Activated T-cell treated with anti-CD3 and anti-CD28 coated beads, Interleukin-2, amount 50 U/mL, for 24 hours (primary cell): ENCODE data around the gene EIF4G3.

Experiments
- DNase-seq: peaks from one replicate; pipeline ENCODE4 v3.0.0-alpha.2; 2020
- H3K27ac Mint-ChIP-seq: 2 replicates; pipeline ENCODE4 v1.8.0; 2020; ENCODE audit warnings: mild to moderate bottlenecking, mixed read lengths
- H3K27me3 Mint-ChIP-seq: 2 replicates; pipeline ENCODE4 v1.8.0; 2020; ENCODE audit warnings: mixed read lengths
- H3K36me3 Mint-ChIP-seq: 2 replicates; pipeline ENCODE4 v1.8.0; 2020; ENCODE audit warnings: low read depth, mixed read lengths
- H3K4me1 Mint-ChIP-seq: 2 replicates; pipeline ENCODE4 v1.8.0; 2020; ENCODE audit warnings: low read depth, mixed read lengths
- H3K4me3 Mint-ChIP-seq: 2 replicates; pipeline ENCODE4 v1.8.0; 2020; ENCODE audit warnings: mild to moderate bottlenecking, moderate library complexity, mixed read lengths
- H3K9me3 Mint-ChIP-seq: 2 replicates; pipeline ENCODE4 v1.8.0; 2020; ENCODE audit warnings: mixed read lengths

EIF4G3 gene

GRCh38 chr1:21012937-21013336 is 163.8 kb downstream of the EIF4G3 start:
- Mint-ChIP-seq H3K27me3 (no peaks in the 10 kb centered on the region), H3K36me3 (peaks cover 16% of the 10 kb centered on the region), H3K27ac (no peak overlapping the region), H3K4me1 (peaks cover 11% of the 10 kb centered on the region), H3K4me3 (no peak overlapping the region), H3K9me3 (no peaks in the 10 kb centered on the region)
- no peak for DNase-seq

- Mint-ChIP-seq H3K4me3 (no peak overlapping the region), H3K27me3 (no peaks in the 10 kb centered on the region), H3K36me3 (no peaks in the 10 kb centered on the region), H3K4me1 (peaks cover 3% of the 10 kb centered on the region), H3K9me3 (no peaks in the 10 kb centered on the region), H3K27ac (no peak overlapping the region)
- DNase-seq, result no peak
These were observed 168.8 kb downstream of the EIF4G3 start for GRCh38 chr1:21007876-21008275.

GRCh38 chr1:21005466-21006239 is 171.0 kb downstream of the EIF4G3 start:
- Mint-ChIP-seq H3K4me3 (no peak overlapping the region), H3K36me3 (peaks cover 18% of the 10 kb centered on the region), H3K4me1 (peaks cover 3% of the 10 kb centered on the region), H3K9me3 (no peaks in the 10 kb centered on the region), H3K27ac (no peak overlapping the region), H3K27me3 (no peaks in the 10 kb centered on the region)
- no peak for DNase-seq

GRCh38 chr1:21003281-21004045 is 173.2 kb downstream of the EIF4G3 start:
- Mint-ChIP-seq H3K36me3 (peaks cover 31% of the 10 kb centered on the region), H3K27ac (no peak overlapping the region), H3K4me1 (peaks cover 14% of the 10 kb centered on the region)

GRCh38 chr1:21001042-21001441 is 175.7 kb downstream of the EIF4G3 start:
- Mint-ChIP-seq H3K27me3 (no peaks in the 10 kb centered on the region), H3K9me3 (no peaks in the 10 kb centered on the region), H3K4me1 (peaks cover 17% of the 10 kb centered on the region), H3K27ac (no peak overlapping the region), H3K4me3 (no peak overlapping the region), H3K36me3 (peaks cover 31% of the 10 kb centered on the region)
- no peak for DNase-seq

More at GRCh38 chr1:21003281-21004045, 173.2 kb downstream of the EIF4G3 start:
- DNase-seq, result no peak
- H3K9me3 Mint-ChIP-seq, result no peaks in the 10 kb centered on the region
- H3K4me3 Mint-ChIP-seq, result no peak overlapping the region
- no peaks in the 10 kb centered on the region for H3K27me3 Mint-ChIP-seq

- no peak overlapping the region for H3K4me3 Mint-ChIP-seq
- peaks cover 17% of the 10 kb centered on the region for H3K4me1 Mint-ChIP-seq
- H3K27ac Mint-ChIP-seq, result no peak overlapping the region
- DNase-seq, result no peak
- H3K27me3 Mint-ChIP-seq, result no peaks in the 10 kb centered on the region
- no peaks in the 10 kb centered on the region for H3K9me3 Mint-ChIP-seq
- peaks cover 31% of the 10 kb centered on the region for H3K36me3 Mint-ChIP-seq
These were observed 176.5 kb downstream of the EIF4G3 start for GRCh38 chr1:21000245-21000594.

GRCh38 chr1:20999525-21000244 is 177.0 kb downstream of the EIF4G3 start:
- Mint-ChIP-seq H3K9me3 (no peaks in the 10 kb centered on the region), H3K27me3 (no peaks in the 10 kb centered on the region), H3K36me3 (peaks cover 31% of the 10 kb centered on the region), H3K4me1 (peaks cover 17% of the 10 kb centered on the region), H3K27ac (no peak overlapping the region), H3K4me3 (no peak overlapping the region)
- no peak for DNase-seq

- H3K4me3 Mint-ChIP-seq, result no peak overlapping the region
- no peaks in the 10 kb centered on the region for H3K9me3 Mint-ChIP-seq
- H3K27ac Mint-ChIP-seq, result no peak overlapping the region
- H3K4me1 Mint-ChIP-seq, result peaks cover 17% of the 10 kb centered on the region
- peaks cover 31% of the 10 kb centered on the region for H3K36me3 Mint-ChIP-seq
- H3K27me3 Mint-ChIP-seq, result no peaks in the 10 kb centered on the region
- DNase-seq, result no peak
These were observed 177.9 kb downstream of the EIF4G3 start for GRCh38 chr1:20998826-20999225.

- Mint-ChIP-seq H3K4me3 (no peak overlapping the region), H3K9me3 (no peaks in the 10 kb centered on the region), H3K36me3 (peaks cover 31% of the 10 kb centered on the region), H3K27me3 (no peaks in the 10 kb centered on the region), H3K4me1 (peaks cover 22% of the 10 kb centered on the region), H3K27ac (peak overlapping the region; percentile 7)
- no peak for DNase-seq
These were observed 179.0 kb downstream of the EIF4G3 start for GRCh38 chr1:20997602-20998224.

GRCh38 chr1:20996554-20996953 is 180.1 kb downstream of the EIF4G3 start:
- DNase-seq, result no peak
- H3K36me3 Mint-ChIP-seq, result peaks cover 22% of the 10 kb centered on the region
- H3K4me3 Mint-ChIP-seq, result no peak overlapping the region
- H3K27me3 Mint-ChIP-seq, result no peaks in the 10 kb centered on the region
- H3K27ac Mint-ChIP-seq, result no peak overlapping the region
- peaks cover 34% of the 10 kb centered on the region for H3K4me1 Mint-ChIP-seq
- H3K9me3 Mint-ChIP-seq, result no peaks in the 10 kb centered on the region

- H3K36me3 Mint-ChIP-seq, result peaks cover 7% of the 10 kb centered on the region
- H3K27ac Mint-ChIP-seq, result peak overlapping the region; percentile 56
- no peaks in the 10 kb centered on the region for H3K9me3 Mint-ChIP-seq
- DNase-seq, result no peak
- peaks cover 27% of the 10 kb centered on the region for H3K4me1 Mint-ChIP-seq
- no peaks in the 10 kb centered on the region for H3K27me3 Mint-ChIP-seq
- no peak overlapping the region for H3K4me3 Mint-ChIP-seq
These were observed 182.8 kb downstream of the EIF4G3 start for GRCh38 chr1:20993716-20994575.

- no peak for DNase-seq
- H3K36me3 Mint-ChIP-seq, result peaks cover 5% of the 10 kb centered on the region
- H3K4me3 Mint-ChIP-seq, result no peak overlapping the region
- H3K27ac Mint-ChIP-seq, result peak overlapping the region; percentile 87
- peaks cover 23% of the 10 kb centered on the region for H3K4me1 Mint-ChIP-seq
- no peaks in the 10 kb centered on the region for H3K27me3 Mint-ChIP-seq
- no peaks in the 10 kb centered on the region for H3K9me3 Mint-ChIP-seq
These were observed 184.2 kb downstream of the EIF4G3 start for GRCh38 chr1:20992322-20993056.

- Mint-ChIP-seq H3K27ac (no peak overlapping the region), H3K27me3 (no peaks in the 10 kb centered on the region), H3K36me3 (peaks cover 5% of the 10 kb centered on the region), H3K4me1 (peaks cover 21% of the 10 kb centered on the region), H3K9me3 (no peaks in the 10 kb centered on the region), H3K4me3 (no peak overlapping the region)
- no peak for DNase-seq
These were observed 187.8 kb downstream of the EIF4G3 start for GRCh38 chr1:20988943-20989342.
